Adrenal gland (tissue), 5 donors: ENCODE data around the gene FBLN2.

Source experiments
- POLR2A ChIP-seq, 2 donors: fragments of 450-650 bp; IDR thresholded peaks; one replicate each; pipeline ENCODE4 v1.6.1; 2017; ENCODE audit warnings: antibody characterized with exemption in 2 of 2, mild to moderate bottlenecking in 2 of 2, moderate library complexity in 1 of 2
- TF ChIP-seq, protein P1 (sequence below), 6 experiments: fragments of 450-650 bp in 4 of 6; fragments of 200-600 bp in 2 of 6; sonication (generic) in 1 of 6; IDR thresholded peaks; 1 replicate in 5 of 6; 2 replicates in 1 of 6; pipeline versions ENCODE4 v1.5.1 to v1.8.0; 2016 to 2021; ENCODE audit warnings: antibody characterized with exemption in 6 of 6, mild to moderate bottlenecking in 2 of 6, moderate library complexity in 1 of 6
- donor health status: DM: no; HTN: no; CAD: no.

DNA sequence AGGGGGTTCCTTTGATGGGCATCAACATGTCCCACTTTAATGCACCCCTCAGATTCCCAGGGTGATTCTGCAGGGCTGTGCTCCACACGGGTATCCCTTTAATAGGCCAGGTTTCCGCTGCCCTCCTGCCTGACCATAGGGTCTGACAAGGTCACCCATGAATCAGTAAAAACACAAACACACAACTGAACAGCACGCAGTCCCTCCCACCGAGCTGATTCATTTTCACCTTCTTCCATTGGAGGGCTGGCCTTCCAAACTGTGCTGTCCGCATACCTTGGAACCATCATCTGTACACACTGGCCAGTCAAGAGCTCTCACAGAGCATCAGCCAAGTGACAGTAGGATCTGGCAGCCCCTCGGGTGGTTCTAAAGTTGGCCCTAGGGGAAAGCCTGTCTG, 93.7 kb downstream of the FBLN2 start:
- TF ChIP-seq, protein P1, sequence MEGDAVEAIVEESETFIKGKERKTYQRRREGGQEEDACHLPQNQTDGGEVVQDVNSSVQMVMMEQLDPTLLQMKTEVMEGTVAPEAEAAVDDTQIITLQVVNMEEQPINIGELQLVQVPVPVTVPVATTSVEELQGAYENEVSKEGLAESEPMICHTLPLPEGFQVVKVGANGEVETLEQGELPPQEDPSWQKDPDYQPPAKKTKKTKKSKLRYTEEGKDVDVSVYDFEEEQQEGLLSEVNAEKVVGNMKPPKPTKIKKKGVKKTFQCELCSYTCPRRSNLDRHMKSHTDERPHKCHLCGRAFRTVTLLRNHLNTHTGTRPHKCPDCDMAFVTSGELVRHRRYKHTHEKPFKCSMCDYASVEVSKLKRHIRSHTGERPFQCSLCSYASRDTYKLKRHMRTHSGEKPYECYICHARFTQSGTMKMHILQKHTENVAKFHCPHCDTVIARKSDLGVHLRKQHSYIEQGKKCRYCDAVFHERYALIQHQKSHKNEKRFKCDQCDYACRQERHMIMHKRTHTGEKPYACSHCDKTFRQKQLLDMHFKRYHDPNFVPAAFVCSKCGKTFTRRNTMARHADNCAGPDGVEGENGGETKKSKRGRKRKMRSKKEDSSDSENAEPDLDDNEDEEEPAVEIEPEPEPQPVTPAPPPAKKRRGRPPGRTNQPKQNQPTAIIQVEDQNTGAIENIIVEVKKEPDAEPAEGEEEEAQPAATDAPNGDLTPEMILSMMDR (IDR thresholded peaks at IDR 0.05): no peak
- no peak for TF ChIP-seq POLR2A (IDR thresholded peaks at IDR 0.05)
